Umbilical cord (tissue), 2 donors: ENCODE measurements around the gene MAL. TPM values are rescaled to one million over a fixed set of nuclear protein-coding genes. Genes with fewer than 3 reads are reported as not detected.

Source experiments
- DNase-seq: peaks from one replicate; pipeline ENCODE4 v3.0.0-alpha.2; 2015; ENCODE audit warnings: low spot score
- total RNA-seq: library from RNA; depleted of rRNA; stranded (reverse); fragments of >200 nt; gene quantifications from one replicate; pipeline ENCODE4 v1.2.3, GENCODE V29; 2014; ENCODE audit warnings: low replicate concordance; ENCODE audit not compliant: insufficient read depth

Gene MAL
- total RNA-seq, 1 donor from 2014 or later = 3.6 TPM

- DNase-seq = no peak
Measured at GRCh38 chr2:95047629-95048510, 22.4 kb downstream of the MAL start.

- no peak for DNase-seq
Measured at GRCh38 chr2:95048825-95049682, 23.5 kb downstream of the MAL start.

GRCh38 chr2:95049683-95049955 is 24.1 kb downstream of the MAL start:
- no peak for DNase-seq

- DNase-seq = no peak
Measured at GRCh38 chr2:95049961-95050360, 24.5 kb downstream of the MAL start.

- DNase-seq = no peak
Measured at GRCh38 chr2:95050385-95051300, 25.1 kb downstream of the MAL start.

- no peak for DNase-seq
Measured at GRCh38 chr2:95051626-95052025, 26.1 kb downstream of the MAL start.

- DNase-seq = no peak
Measured at GRCh38 chr2:95052307-95052706, 26.8 kb downstream of the MAL start.

GRCh38 chr2:95052804-95053479 is 27.4 kb downstream of the MAL start:
- DNase-seq = no peak

- DNase-seq = no peak
Measured at GRCh38 chr2:95053543-95053942, 28.0 kb downstream of the MAL start.

GRCh38 chr2:95054016-95054415 is 28.5 kb downstream of the MAL start:
- DNase-seq = no peak

GRCh38 chr2:95055262-95055661 is 29.8 kb downstream of the MAL start:
- DNase-seq = no peak

- no peak for DNase-seq
Measured at GRCh38 chr2:95056044-95056443, 30.5 kb downstream of the MAL start.

GRCh38 chr2:95056461-95057459 is 31.3 kb downstream of the MAL start:
- DNase-seq = no peak

- DNase-seq = no peak
Measured at GRCh38 chr2:95057535-95058370, 32.2 kb downstream of the MAL start.

- DNase-seq = no peak
Measured at GRCh38 chr2:95058466-95058988, 33.0 kb downstream of the MAL start.

- no peak for DNase-seq
Measured at GRCh38 chr2:95058989-95059641, 33.6 kb downstream of the MAL start.

GRCh38 chr2:95059656-95060370 is 34.3 kb downstream of the MAL start:
- DNase-seq = no peak
